HG03442 (cell line): ENCODE results near the gene GABARAP.
A peak's percentile ranks its signal among the peaks of the same experiment; 100 is the strongest.

Experiments
- ATAC-seq: cut with Tn5 transposase; IDR thresholded peaks from one replicate; pipeline ENCODE4 v1.9.1; 2021; ENCODE audit warnings: mild to moderate bottlenecking, moderate library complexity; ENCODE audit not compliant: unreplicated experiment

The GABARAP gene

DNA sequence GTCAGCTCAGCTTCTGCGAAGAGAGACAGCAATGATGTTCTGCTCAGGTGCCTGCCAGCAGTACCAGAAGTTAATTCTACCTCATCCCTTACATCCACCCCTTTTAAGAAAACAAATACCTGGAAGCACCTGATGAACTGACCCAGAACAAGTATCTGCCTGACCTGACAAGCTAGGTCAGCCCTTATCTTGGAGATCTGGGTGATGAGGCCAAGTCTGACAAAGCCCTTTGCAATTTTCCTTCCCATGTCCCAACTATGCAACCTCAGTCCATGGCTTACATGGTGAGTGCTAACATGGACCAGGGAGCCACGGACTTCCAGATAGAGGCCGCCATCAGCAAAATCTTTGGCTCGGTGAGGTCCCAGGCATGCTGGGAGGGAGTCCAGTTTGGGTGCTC lies 18.9 kb downstream of the GABARAP start:
- no peak for ATAC-seq

GRCh38 chr17:7222972-7223292 lies 19.3 kb downstream of the GABARAP start:
- ATAC-seq, result no peak

GRCh38 chr17:7222093-7222971 lies 19.9 kb downstream of the GABARAP start:
- ATAC-seq, result no peak

GRCh38 chr17:7221278-7222092 lies 20.8 kb downstream of the GABARAP start:
- no peak for ATAC-seq

DNA sequence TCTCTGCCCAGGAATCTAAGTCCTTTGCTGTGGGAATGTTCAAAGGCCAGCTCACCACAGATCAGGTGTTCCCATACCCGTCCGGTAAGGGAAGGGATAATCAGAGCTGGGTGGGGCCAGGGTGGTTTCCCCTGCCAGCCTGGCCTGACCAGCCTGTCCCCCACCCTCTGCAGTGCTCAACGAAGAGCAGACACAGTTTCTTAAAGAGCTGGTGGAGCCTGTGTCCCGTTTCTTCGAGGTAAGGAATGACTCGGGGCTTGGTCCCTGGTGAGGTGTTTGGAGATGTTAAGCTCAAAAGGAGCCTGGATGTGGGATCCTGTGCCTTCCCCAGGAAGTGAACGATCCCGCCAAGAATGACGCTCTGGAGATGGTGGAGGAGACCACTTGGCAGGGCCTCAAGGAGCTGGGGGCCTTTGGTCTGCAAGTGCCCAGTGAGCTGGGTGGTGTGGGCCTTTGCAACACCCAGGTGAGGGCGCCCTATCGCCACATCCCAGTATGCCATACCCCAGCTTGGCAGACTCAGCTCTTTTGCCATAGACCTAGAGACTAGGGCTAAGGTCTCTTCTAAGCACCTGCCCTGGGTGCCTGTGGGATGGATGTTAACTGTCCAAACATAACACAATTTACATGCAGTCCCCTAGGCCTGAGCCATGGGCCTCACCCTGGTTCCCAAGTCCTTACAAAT lies 21.5 kb downstream of the GABARAP start:
- ATAC-seq, result no peak

- peak; percentile 60 for ATAC-seq
These were observed 22.2 kb downstream of the GABARAP start, which contains the start of the genes ACADVL and DLG4 for GRCh38 chr17:7219812-7220592. ACADVL (plus strand) TSS chr17:7219938; CDS start chr17:7219985, 47 bp downstream. DLG4 (minus strand) TSS chr17:7219836.

GRCh38 chr17:7219229-7219811 lies 22.9 kb downstream of the GABARAP start:
- no peak for ATAC-seq

DNA sequence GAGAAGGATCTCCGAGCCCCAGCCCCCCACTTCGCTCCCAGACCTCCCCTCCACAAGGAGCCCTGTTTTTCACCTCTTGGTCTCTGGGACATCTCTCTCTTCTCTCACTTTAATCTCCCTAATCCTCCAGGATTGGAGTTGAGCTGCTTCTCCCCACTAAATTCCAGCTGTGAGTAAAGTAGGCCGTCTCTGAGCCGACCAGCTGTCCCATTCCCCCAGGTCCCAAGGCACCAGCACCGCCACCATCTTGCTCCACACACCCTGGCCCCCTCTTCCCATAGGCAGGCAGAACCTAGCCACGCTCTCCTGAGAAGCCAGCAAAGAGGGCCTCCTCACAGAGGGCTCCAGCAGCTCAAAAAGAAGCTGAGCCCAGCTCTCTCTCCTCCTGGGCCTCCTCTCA lies 23.5 kb downstream of the GABARAP start:
- ATAC-seq, result no peak

GRCh38 chr17:7218166-7218565 lies 24.1 kb downstream of the GABARAP start:
- ATAC-seq, result no peak

- no peak for ATAC-seq
These were observed 24.9 kb downstream of the GABARAP start for GRCh38 chr17:7217113-7217987.

DNA sequence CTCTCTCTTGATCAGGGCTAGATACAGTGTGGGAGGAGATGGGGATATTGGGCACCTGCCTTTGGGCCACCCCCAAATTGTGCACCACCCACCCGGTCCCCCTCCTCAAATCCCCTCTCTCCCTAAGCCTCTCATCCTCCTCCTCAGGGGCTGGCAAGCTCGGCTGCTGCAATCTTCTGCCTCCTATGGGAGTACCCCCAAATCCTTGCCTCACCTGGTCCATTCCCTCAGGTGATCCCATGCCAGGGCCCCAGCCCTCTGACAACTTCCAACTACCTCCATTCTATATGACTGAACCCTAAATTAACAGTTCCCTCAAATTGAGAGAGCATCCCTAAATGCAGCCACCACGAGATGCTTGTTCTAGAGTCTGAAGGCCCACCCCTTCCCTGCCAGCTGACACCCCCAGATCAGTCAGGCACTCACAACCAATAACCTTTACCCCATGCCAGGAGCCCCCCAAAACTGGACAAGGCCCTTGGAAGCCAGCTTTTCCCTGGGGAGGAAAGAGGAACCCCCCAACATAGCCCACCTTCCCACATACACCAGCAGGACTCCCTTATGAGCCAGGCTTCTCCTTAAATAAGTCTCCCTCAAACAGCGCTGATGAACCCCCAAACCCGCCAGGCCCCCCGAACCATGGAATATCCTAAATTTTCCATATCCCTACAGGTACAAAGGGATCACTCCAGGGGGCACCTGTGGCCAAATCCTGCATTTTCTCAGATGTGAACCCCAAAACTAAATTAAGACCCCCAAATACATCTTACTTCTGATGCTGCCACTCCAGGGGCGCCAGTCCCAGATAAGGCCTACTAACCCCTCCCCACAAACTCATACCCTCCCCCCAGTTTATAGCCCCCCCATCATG lies 25.8 kb downstream of the GABARAP start:
- ATAC-seq, result no peak

- no peak for ATAC-seq
These were observed 26.5 kb downstream of the GABARAP start for GRCh38 chr17:7215652-7216180.

GRCh38 chr17:7215136-7215638 lies 27.1 kb downstream of the GABARAP start:
- no peak for ATAC-seq

GRCh38 chr17:7214300-7215135 lies 27.7 kb downstream of the GABARAP start:
- ATAC-seq, result peak; percentile 70

- ATAC-seq, result no peak
These were observed 28.4 kb downstream of the GABARAP start for GRCh38 chr17:7213895-7214299.

DNA sequence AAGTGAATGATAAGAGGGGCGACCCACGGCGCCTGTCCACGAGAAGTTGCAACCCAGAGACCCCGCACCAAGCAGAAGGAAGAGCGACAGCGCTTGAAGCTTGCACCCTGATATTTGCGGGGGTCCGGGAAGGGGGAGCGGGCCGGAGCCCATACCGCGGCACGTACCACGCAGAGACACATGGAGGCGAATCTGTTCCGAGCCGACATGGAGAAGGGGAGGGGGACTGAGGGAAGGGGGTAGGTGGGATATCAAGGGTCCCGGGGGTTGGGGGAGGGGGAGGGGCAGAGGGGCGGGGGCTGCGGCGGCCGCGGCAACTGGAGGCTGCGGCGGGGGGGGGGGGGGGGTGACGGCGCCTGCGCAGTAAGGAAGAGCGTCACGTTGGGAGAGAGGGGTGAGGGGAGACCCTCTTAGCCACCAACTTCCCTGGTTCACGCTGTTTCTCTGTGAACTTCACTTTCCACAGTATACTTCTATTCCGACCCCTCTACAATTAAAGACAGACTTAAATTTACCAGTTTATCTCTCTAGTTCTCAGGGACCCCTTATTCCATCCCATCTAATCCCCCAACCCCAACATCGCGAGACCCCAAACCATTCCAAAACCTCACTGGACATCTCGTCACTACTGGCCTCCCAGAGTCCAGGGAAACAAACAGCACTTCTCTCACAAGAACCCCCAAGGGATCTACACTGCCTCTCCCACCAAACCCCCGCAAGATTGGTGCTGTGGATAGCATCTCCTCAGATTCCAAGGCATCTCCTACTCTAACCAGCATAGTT lies 30.6 kb downstream of the GABARAP start:
- no peak for ATAC-seq
